ENCODE results near the gene THBD. TPM values are rescaled to one million over a fixed set of nuclear protein-coding genes. Genes with fewer than 3 reads are reported as not detected.

The THBD gene
- 1.5 and 8.4 TPM in 2 replicates for total RNA-seq
- 0.99 and 4.9 TPM in 2 replicates for polyA plus RNA-seq
- polyA plus RNA-seq (2012), result 0.83 and 5.3 TPM in 2 replicates
- polyA minus RNA-seq (ENCODE audit: low replicate concordance), result 0.31 and 1.6 TPM in 2 replicates

GRCh38 chr20:23049201-23050075, at the start of gene THBD:
TSS of gene THBD (minus strand) at chr20:23049672. CDS start at chr20:23049504, 168 bp downstream.
- no peak for TF ChIP-seq CTCF (conservative IDR thresholded peaks at IDR 0.05 in 1 of 2, IDR thresholded peaks at IDR 0.05 in 1 of 2; ENCODE audit: low read depth in 1 of 2, low read length in 2 of 2)
- no peak for TF ChIP-seq EZH2 (IDR thresholded peaks at IDR 0.05; ENCODE audit: low read length, missing control alignments)
- Histone ChIP-seq H3K36me3 (ENCODE audit: control insufficient read depth, insufficient read depth, low read length) (no peaks in the 10 kb centered on the region), H3K9me3 (ENCODE audit: control insufficient read depth, insufficient read depth, low read depth, low read length) (no peaks in the 10 kb centered on the region), H2AFZ (ENCODE audit: low read length) (peak within 1 kb of the TSS; percentile 53), H3K4me1 (ENCODE audit: control insufficient read depth, extremely low read depth, insufficient read depth, low read length) (no peaks in the 10 kb centered on the region), H3K79me2 (ENCODE audit: control insufficient read depth, insufficient read depth, low read length) (peaks cover 3% of the 10 kb centered on the region), H3K4me3 (replicated peaks in 1 of 4; ENCODE audit: control extremely low read depth in 1 of 4, insufficient read depth in 1 of 4, low read depth in 3 of 4, low read length in 4 of 4) (peak within 1 kb of the TSS; percentile 2 to 55 (median 48)), H3K27me3 (ENCODE audit: control insufficient read depth, insufficient read depth, low read length) (no peaks in the 10 kb centered on the region), H3K27ac (ENCODE audit: insufficient read depth, low read length) (peak within 1 kb of the TSS; percentile 17), H3K9ac (ENCODE audit: insufficient read depth, low read length) (peak within 1 kb of the TSS; percentile 40), H4K20me1 (ENCODE audit: control insufficient read depth, extremely low read depth, insufficient read depth, low read length) (no peaks in the 10 kb centered on the region), H3K4me2 (ENCODE audit: extremely low read depth, insufficient read depth, low read length) (peak within 1 kb of the TSS; percentile 71)
- DNase-seq (ENCODE audit: low read depth in 2 of 2), result peak; percentile 52 to 60

GRCh38 chr20:23097636-23098580, 48.4 kb upstream of the THBD start:
- H3K36me3 ChIP-seq (ENCODE audit: control insufficient read depth, insufficient read depth, low read length), result no peaks in the 10 kb centered on the region
- peaks cover 6% of the 10 kb centered on the region for H3K27me3 ChIP-seq (ENCODE audit: control insufficient read depth, insufficient read depth, low read length)
- H3K9ac ChIP-seq (ENCODE audit: insufficient read depth, low read length), result no peak overlapping the region
- H4K20me1 ChIP-seq (ENCODE audit: control insufficient read depth, extremely low read depth, insufficient read depth, low read length), result no peaks in the 10 kb centered on the region
- H2AFZ ChIP-seq (ENCODE audit: low read length), result no peak overlapping the region
- no peaks in the 10 kb centered on the region for H3K9me3 ChIP-seq (ENCODE audit: control insufficient read depth, insufficient read depth, low read depth, low read length)
- no peak overlapping the region for H3K4me3 ChIP-seq (replicated peaks in 1 of 4; ENCODE audit: control extremely low read depth in 1 of 4, insufficient read depth in 1 of 4, low read depth in 3 of 4, low read length in 4 of 4)
- H3K4me2 ChIP-seq (ENCODE audit: extremely low read depth, insufficient read depth, low read length), result no peak overlapping the region
- no peaks in the 10 kb centered on the region for H3K4me1 ChIP-seq (ENCODE audit: control insufficient read depth, extremely low read depth, insufficient read depth, low read length)
- no peak for DNase-seq (ENCODE audit: low read depth in 2 of 2)
- TF ChIP-seq EZH2 (IDR thresholded peaks at IDR 0.05; ENCODE audit: low read length, missing control alignments) (no peak), CTCF (conservative IDR thresholded peaks at IDR 0.05 in 1 of 2, IDR thresholded peaks at IDR 0.05 in 1 of 2; ENCODE audit: low read depth in 1 of 2, low read length in 2 of 2) (no peak)
- H3K79me2 ChIP-seq (ENCODE audit: control insufficient read depth, insufficient read depth, low read length), result no peaks in the 10 kb centered on the region
- H3K27ac ChIP-seq (ENCODE audit: insufficient read depth, low read length), result no peak overlapping the region
